Tibial nerve (tissue), 4 donors: ENCODE measurements around the gene BRD7. TPM values are rescaled to one million over a fixed set of nuclear protein-coding genes. Genes with fewer than 3 reads are reported as not detected.
A peak's percentile ranks its signal among the peaks of the same experiment; 100 is the strongest.

Experiments used
- DNase-seq, 2 donors: peaks; one replicate each; pipeline ENCODE4 v3.0.0-alpha.2; 2019; ENCODE audit warnings: low spot score in 2 of 2
- H3K27ac ChIP-seq, 4 donors: fragments of 200-600 bp; sonication (generic) in 3 of 4; one replicate each; pipeline ENCODE4 v1.5.1; 2017 to 2019; ENCODE audit warnings: mild to moderate bottlenecking in 1 of 4
- H3K27me3 ChIP-seq, 2 donors: fragments of 200-600 bp; sonication (generic) in 1 of 2; one replicate each; pipeline versions ENCODE4 v1.5.1 to v1.6.0; 2017 to 2019
- H3K36me3 ChIP-seq, 3 donors: fragments of 200-600 bp; sonication (generic); one replicate each; pipeline ENCODE4 v1.5.1; 2018 to 2019
- H3K4me1 ChIP-seq, 4 donors: fragments of 200-600 bp; sonication (generic) in 3 of 4; one replicate each; pipeline ENCODE4 v1.5.1; 2017 to 2019
- H3K4me3 ChIP-seq, 4 donors: fragments of 200-600 bp; sonication (generic) in 3 of 4; one replicate each; pipeline ENCODE4 v1.5.1; 2017 to 2019; ENCODE audit warnings: mild to moderate bottlenecking in 1 of 4, moderate library complexity in 1 of 4
- H3K9me3 ChIP-seq, 4 donors: fragments of 200-600 bp; sonication (generic) in 3 of 4; one replicate each; pipeline ENCODE4 v1.5.1; 2017 to 2019
- CTCF ChIP-seq, 5 experiments: fragments of 200-600 bp in 3 of 5; fragments of 450-650 bp in 2 of 5; sonication (generic) in 3 of 5; IDR thresholded peaks; one replicate each; pipeline ENCODE4 v1.5.1; 2016 to 2019; ENCODE audit warnings: antibody characterized with exemption in 5 of 5, mild to moderate bottlenecking in 3 of 5, moderate library complexity in 2 of 5
- EP300 ChIP-seq, 2 donors: sonication (generic); formaldehyde crosslinking; IDR thresholded peaks; one replicate each; pipeline ENCODE4 v1.6.1; 2017; ENCODE audit warnings: antibody characterized with exemption in 2 of 2, mild to moderate bottlenecking in 1 of 2
- POLR2A ChIP-seq, 2 donors: fragments of 450-650 bp; IDR thresholded peaks; one replicate each; pipeline ENCODE4 v1.6.1; 2017; ENCODE audit warnings: antibody characterized with exemption in 2 of 2, mild to moderate bottlenecking in 2 of 2, moderate library complexity in 2 of 2
- WGBS, 2 donors: methylation state at CpG; one replicate each; pipeline ENCODE4 v1.1.5; 2018; 5-methylcytosine and 5-hydroxymethylcytosine counted together
- total RNA-seq, 4 donors: library from RNA; depleted of rRNA; stranded (reverse); fragments of >200 nt; gene quantifications; one replicate each; pipeline ENCODE4 v1.1.0, GENCODE V29; 2016

BRD7 gene
- total RNA-seq, 4 donors from 2014 or later, result 35.4 to 55.7 (median 41.6) TPM

- TF ChIP-seq EP300 (IDR thresholded peaks at IDR 0.05), result no peak
- TF ChIP-seq CTCF (IDR thresholded peaks at IDR 0.05), result no peak
- TF ChIP-seq POLR2A (IDR thresholded peaks at IDR 0.05), result no peak
- DNase-seq, result no peak
- H3K4me1 ChIP-seq, result peaks cover 0 to 46% (median 6%) of the 10 kb centered on the region in 4 donors
- H3K27ac ChIP-seq, result peak overlapping the region in 1 of 4 donors; percentile 31
- H3K36me3 ChIP-seq, result peaks cover 0 to 43% (median 0%) of the 10 kb centered on the region in 3 donors
- no peaks in the 10 kb centered on the region for H3K9me3 ChIP-seq
- H3K4me3 ChIP-seq, result no peak overlapping the region
- WGBS, 2 donors, result 75 to 85% methylated on average over 3 of the region's 3 CpGs
- no peaks in the 10 kb centered on the region for H3K27me3 ChIP-seq
Measured at GRCh38 chr16:50360779-50361178, 8.0 kb downstream of the BRD7 start.

- TF ChIP-seq EP300 (IDR thresholded peaks at IDR 0.05) (no peak), CTCF (IDR thresholded peaks at IDR 0.05) (no peak), POLR2A (IDR thresholded peaks at IDR 0.05) (no peak)
- 75 to 76% methylated on average over 6 of the region's 6 CpGs for WGBS, 2 donors
- H3K36me3 ChIP-seq, result peaks cover 0 to 45% (median 0%) of the 10 kb centered on the region in 3 donors
- no peaks in the 10 kb centered on the region for H3K9me3 ChIP-seq
- H3K27ac ChIP-seq, result peak overlapping the region in 1 of 4 donors; percentile 31
- no peak overlapping the region for H3K4me3 ChIP-seq
- DNase-seq, result no peak
- H3K27me3 ChIP-seq, result no peaks in the 10 kb centered on the region
- peaks cover 0 to 40% (median 2%) of the 10 kb centered on the region in 4 donors for H3K4me1 ChIP-seq
Measured at GRCh38 chr16:50360033-50360778, 8.6 kb downstream of the BRD7 start.

GRCh38 chr16:50359626-50360025 is 9.2 kb downstream of the BRD7 start:
- peaks cover 0 to 36% (median 0%) of the 10 kb centered on the region in 4 donors for H3K4me1 ChIP-seq
- H3K27ac ChIP-seq, result no peak overlapping the region
- no peaks in the 10 kb centered on the region for H3K9me3 ChIP-seq
- peaks cover 0 to 45% (median 0%) of the 10 kb centered on the region in 3 donors for H3K36me3 ChIP-seq
- TF ChIP-seq EP300 (IDR thresholded peaks at IDR 0.05) (no peak), CTCF (IDR thresholded peaks at IDR 0.05) (no peak), POLR2A (IDR thresholded peaks at IDR 0.05) (no peak)
- DNase-seq, result no peak
- no peaks in the 10 kb centered on the region for H3K27me3 ChIP-seq
- WGBS, 2 donors, result 51 to 55% methylated on average over 1 of the region's 1 CpG
- no peak overlapping the region for H3K4me3 ChIP-seq

GRCh38 chr16:50354629-50355456 is 13.9 kb downstream of the BRD7 start:
- 68 to 74% methylated on average over 11 of the region's 11 CpGs for WGBS, 2 donors
- H3K4me1 ChIP-seq, result peaks cover 0 to 17% (median 0%) of the 10 kb centered on the region in 4 donors
- no peaks in the 10 kb centered on the region for H3K27me3 ChIP-seq
- no peaks in the 10 kb centered on the region for H3K9me3 ChIP-seq
- no peak overlapping the region for H3K4me3 ChIP-seq
- H3K27ac ChIP-seq, result peak overlapping the region in 1 of 4 donors; percentile 21
- DNase-seq, result no peak
- H3K36me3 ChIP-seq, result peaks cover 0 to 67% (median 0%) of the 10 kb centered on the region in 3 donors
- TF ChIP-seq EP300 (IDR thresholded peaks at IDR 0.05) (no peak), CTCF (IDR thresholded peaks at IDR 0.05) (peak; percentile 29 to 57 (median 47)), POLR2A (IDR thresholded peaks at IDR 0.05) (no peak)
